ENCODE data around the gene AGAP1.

DNA sequence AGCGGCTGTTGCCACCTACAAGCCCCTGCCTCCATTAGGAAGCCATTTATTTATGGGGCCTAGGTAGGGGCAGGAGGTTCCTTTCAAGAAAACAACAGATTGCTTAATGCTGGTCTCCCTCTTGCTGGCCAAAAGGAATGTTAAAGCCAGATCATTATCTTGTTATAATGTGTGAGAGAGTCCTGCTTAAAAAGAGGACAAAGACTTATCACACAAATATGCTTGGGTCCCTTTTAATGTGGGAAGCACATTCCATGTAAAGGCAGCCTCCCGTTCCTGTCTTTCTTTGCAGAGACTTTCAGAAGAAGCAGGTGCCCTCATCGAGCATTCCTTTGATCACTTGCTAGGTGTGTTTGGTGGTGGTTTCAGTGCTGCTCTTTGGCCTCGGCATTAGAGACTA lies 76.4 kb downstream of the AGAP1 start:
- TF ChIP-seq CTCF (IDR thresholded peaks at IDR 0.05) (no peak), POLR2A (IDR thresholded peaks at IDR 0.05) (no peak)

Measured in heart left ventricle (tissue), 13 donors.